Measurements from ENCODE around the gene UGT8. TPM values are rescaled to one million over a fixed set of nuclear protein-coding genes. Genes with fewer than 3 reads are reported as not detected.

Gene UGT8
- total RNA-seq, 1 experiment from 2014 or later = 3.7 TPM

GRCh38 chr4:114692958-114693357 is 94.4 kb downstream of the UGT8 start:
- H3K27ac ChIP-seq = no peak overlapping the region
- CTCF ChIA-PET = no interaction called here
- no peaks in the 10 kb centered on the region for H3K9me2 ChIP-seq (ENCODE audit: insufficient read depth)
- no peaks in the 10 kb centered on the region for H3K27me3 ChIP-seq (ENCODE audit: insufficient read depth, low read depth)
- H3K4me1 ChIP-seq (replicated peaks; ENCODE audit: insufficient read depth) = no peaks in the 10 kb centered on the region
- H3K9me3 ChIP-seq (ENCODE audit: insufficient read depth, low read depth) = no peaks in the 10 kb centered on the region
- no peak for TF ChIP-seq EZH2 (IDR thresholded peaks at IDR 0.05; ENCODE audit: low read depth)
- TF ChIP-seq CTCF (conservative IDR thresholded peaks at IDR 0.05) = no peak
- no peaks in the 10 kb centered on the region for H4K20me1 ChIP-seq (ENCODE audit: insufficient read depth)
- no peak overlapping the region for H3K4me2 ChIP-seq
- no TSS peak for BruUV-seq (replicated peaks)
- no peaks in the 10 kb centered on the region for H3K79me2 ChIP-seq (ENCODE audit: low read depth)
- H2AFZ ChIP-seq = no peak overlapping the region
- H3K4me3 ChIP-seq = no peak overlapping the region
- intact Hi-C loops (cut with micrococcal nuclease; ENCODE audit: unreplicated experiment) = loop anchor here (10.0 kb wide), 1 partner anchor 1408 kb away; no protein-coding TSS in a partner anchor
- POLR2A ChIA-PET (ENCODE audit: unreplicated experiment) = no interaction called here
- no peaks in the 10 kb centered on the region for H3F3A ChIP-seq (ENCODE audit: insufficient read depth, low read depth)
- H3K36me3 ChIP-seq (ENCODE audit: low read depth) = no peaks in the 10 kb centered on the region
- DNase-seq = no peak

- no peaks in the 10 kb centered on the region for H3K36me3 ChIP-seq (ENCODE audit: low read depth)
- H3K4me1 ChIP-seq (replicated peaks; ENCODE audit: insufficient read depth) = no peaks in the 10 kb centered on the region
- no peaks in the 10 kb centered on the region for H3F3A ChIP-seq (ENCODE audit: insufficient read depth, low read depth)
- intact Hi-C loops (cut with micrococcal nuclease; ENCODE audit: unreplicated experiment) = loop anchor here (2.0 to 10.0 kb wide), 2 partner anchors 308 to 1410 kb away; no protein-coding TSS in a partner anchor
- ChIA-PET POLR2A (ENCODE audit: unreplicated experiment) (interaction anchor here (0.7 kb wide), 1 partner anchor 277 kb away, joined by 3 read pairs; no protein-coding TSS in a partner anchor), CTCF (no interaction called here)
- H3K79me2 ChIP-seq (ENCODE audit: low read depth) = no peaks in the 10 kb centered on the region
- H4K20me1 ChIP-seq (ENCODE audit: insufficient read depth) = no peaks in the 10 kb centered on the region
- H3K4me2 ChIP-seq = no peak overlapping the region
- H2AFZ ChIP-seq = no peak overlapping the region
- H3K4me3 ChIP-seq = no peak overlapping the region
- H3K9me3 ChIP-seq (ENCODE audit: insufficient read depth, low read depth) = no peaks in the 10 kb centered on the region
- no peaks in the 10 kb centered on the region for H3K27me3 ChIP-seq (ENCODE audit: insufficient read depth, low read depth)
- no peak for DNase-seq
- TF ChIP-seq EZH2 (IDR thresholded peaks at IDR 0.05; ENCODE audit: low read depth) (no peak), CTCF (conservative IDR thresholded peaks at IDR 0.05) (peak; percentile 68)
- no TSS peak for BruUV-seq (replicated peaks)
- no peaks in the 10 kb centered on the region for H3K9me2 ChIP-seq (ENCODE audit: insufficient read depth)
- H3K27ac ChIP-seq = no peak overlapping the region
Observed at GRCh38 chr4:114694770-114695169, 96.2 kb downstream of the UGT8 start.

GRCh38 chr4:114698231-114698630 is 99.6 kb downstream of the UGT8 start:
- Histone ChIP-seq H3K27me3 (ENCODE audit: insufficient read depth, low read depth) (no peaks in the 10 kb centered on the region), H3K9me2 (ENCODE audit: insufficient read depth) (no peaks in the 10 kb centered on the region), H3K36me3 (ENCODE audit: low read depth) (no peaks in the 10 kb centered on the region), H3K4me3 (no peak overlapping the region), H4K20me1 (ENCODE audit: insufficient read depth) (no peaks in the 10 kb centered on the region), H3K9me3 (ENCODE audit: insufficient read depth, low read depth) (no peaks in the 10 kb centered on the region), H3F3A (ENCODE audit: insufficient read depth, low read depth) (no peaks in the 10 kb centered on the region), H3K27ac (no peak overlapping the region), H3K79me2 (ENCODE audit: low read depth) (no peaks in the 10 kb centered on the region), H3K4me1 (replicated peaks; ENCODE audit: insufficient read depth) (no peaks in the 10 kb centered on the region), H3K4me2 (no peak overlapping the region), H2AFZ (no peak overlapping the region)
- ChIA-PET CTCF (no interaction called here), POLR2A (ENCODE audit: unreplicated experiment) (no interaction called here)
- intact Hi-C loops (cut with micrococcal nuclease; ENCODE audit: unreplicated experiment) = loop anchor here (10.0 kb wide), 1 partner anchor 1413 kb away; no protein-coding TSS in a partner anchor
- DNase-seq = no peak
- BruUV-seq (replicated peaks) = no TSS peak
- no peak for TF ChIP-seq EZH2 (IDR thresholded peaks at IDR 0.05; ENCODE audit: low read depth)
- no peak for TF ChIP-seq CTCF (conservative IDR thresholded peaks at IDR 0.05)
